LNCAP (cell line): Measurements from ENCODE around the gene SLC4A1AP.
A peak's percentile ranks its signal among the peaks of the same experiment; 100 is the strongest.

ENCODE experiments used
- CTCF ChIP-seq: fragments of 450-650 bp; IDR thresholded peaks from 2 replicates; pipeline ENCODE4 v1.5.1; 2017; ENCODE audit warnings: mild to moderate bottlenecking

SLC4A1AP gene

GRCh38 chr2:27723372-27724144 lies 59.9 kb downstream of the SLC4A1AP start:
- peak; percentile 70 for TF ChIP-seq CTCF

DNA sequence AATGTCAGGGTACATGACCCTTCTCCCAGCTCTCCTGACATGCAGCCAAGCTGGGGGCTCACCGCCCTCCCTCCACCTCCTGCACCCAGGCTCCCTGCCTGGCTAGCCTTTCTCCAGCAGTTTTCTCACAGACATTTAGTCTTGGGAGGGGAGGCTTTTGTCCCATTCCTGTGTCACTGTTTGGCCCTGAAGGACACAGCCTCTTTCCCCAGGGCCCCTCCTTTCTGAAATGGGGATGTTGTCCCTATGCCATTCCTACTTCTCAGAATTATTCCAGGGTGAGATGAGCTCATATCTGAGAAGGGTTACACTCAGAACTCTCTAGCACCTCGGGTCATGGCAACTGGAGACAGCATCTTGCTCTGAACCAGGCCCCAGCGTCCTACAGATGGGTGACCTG lies 60.5 kb downstream of the SLC4A1AP start:
- TF ChIP-seq CTCF, result no peak

- no peak for TF ChIP-seq CTCF
These were observed 61.4 kb downstream of the SLC4A1AP start for GRCh38 chr2:27724905-27725701.

DNA sequence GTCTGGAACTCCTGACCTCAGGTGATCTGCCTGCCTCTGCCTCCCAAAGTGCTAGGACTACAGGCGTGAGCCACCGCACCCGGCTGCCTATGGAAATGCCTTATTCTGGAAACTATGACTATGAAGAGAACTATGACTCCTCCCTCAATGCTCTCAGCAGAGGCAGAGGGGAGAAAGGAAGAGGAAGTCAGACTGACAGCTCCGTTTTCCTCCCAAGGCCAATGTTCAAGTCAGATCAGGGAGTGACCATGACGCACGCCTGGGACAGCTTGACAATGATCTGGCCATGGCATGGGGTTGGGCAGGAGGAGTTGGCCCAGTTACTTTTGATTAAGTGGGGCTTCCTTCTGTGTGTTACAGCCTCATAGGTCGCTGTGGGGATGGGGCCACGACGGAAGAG lies 63.6 kb downstream of the SLC4A1AP start:
- no peak for TF ChIP-seq CTCF

DNA sequence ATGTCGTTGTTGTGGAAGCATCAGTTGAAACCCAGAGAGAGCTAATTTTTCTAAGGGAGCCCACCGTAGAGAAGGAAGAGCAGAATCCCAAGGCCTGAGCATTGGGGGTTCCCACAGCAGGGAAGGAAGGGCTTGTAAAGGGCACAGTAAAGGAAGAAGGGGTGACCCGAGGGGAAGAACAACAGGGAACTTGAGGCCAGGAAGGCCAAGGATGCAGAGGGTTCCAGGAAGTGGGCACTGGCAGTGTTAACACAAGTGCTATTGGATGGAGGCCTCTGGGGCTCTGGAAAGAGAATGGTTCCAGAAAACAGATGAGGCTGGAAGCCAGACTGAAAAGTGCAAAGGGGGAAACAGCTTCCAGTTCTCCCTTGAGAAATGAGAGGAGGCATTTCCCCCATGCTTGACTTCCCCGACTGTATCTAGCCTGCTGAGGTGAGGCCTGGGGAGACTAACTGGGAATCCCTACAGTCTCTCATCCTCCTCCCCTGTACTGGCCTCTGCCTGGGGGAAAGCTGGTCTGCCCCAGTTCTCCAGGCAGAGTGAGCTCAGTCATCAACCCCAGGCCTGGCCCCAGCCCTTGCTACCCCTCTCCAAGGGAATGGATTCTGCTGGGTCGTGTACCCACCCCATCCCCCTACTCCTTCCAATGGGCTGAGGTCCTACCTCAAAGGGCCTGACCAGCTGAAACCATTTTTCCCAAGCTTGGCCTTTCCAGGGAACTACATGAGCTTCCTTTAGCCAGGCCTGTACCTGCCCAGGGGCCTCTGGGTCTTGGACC lies 64.6 kb downstream of the SLC4A1AP start:
- no peak for TF ChIP-seq CTCF

GRCh38 chr2:27729198-27729597 lies 65.5 kb downstream of the SLC4A1AP start:
- TF ChIP-seq CTCF, result no peak

DNA sequence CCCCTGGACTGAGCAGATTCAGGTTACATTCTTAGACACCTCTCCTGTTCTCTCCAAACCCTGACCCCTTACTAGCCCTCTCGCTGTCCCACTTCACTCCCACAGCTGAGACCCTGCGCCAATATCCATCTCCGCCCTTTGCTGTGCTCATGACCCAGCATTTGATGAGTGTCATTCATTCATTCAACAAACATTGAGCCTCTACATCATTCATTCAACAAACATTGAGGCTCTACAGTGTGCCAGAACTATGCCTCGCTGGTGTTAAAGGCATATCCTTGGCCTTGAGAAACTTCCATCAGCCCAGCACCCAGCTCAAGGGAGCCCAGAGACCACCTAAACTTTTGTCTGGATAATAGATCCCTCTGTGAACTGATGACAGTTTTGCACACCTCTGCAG lies 65.9 kb downstream of the SLC4A1AP start:
- TF ChIP-seq CTCF, result no peak
